HFF-Myc (cell line): Measurements from ENCODE around the gene DDX24.

Experiments
- DNase-seq: peaks from one replicate; pipeline ENCODE4 v3.0.0-alpha.2; 2011; ENCODE audit warnings: low read depth; ENCODE audit errors: extremely low read depth
- H3K4me3 ChIP-seq: replicated peaks from 2 replicates; pipeline ENCODE4 v1.5.1; 2011; ENCODE audit warnings: low read depth, mild to moderate bottlenecking, control low read depth, low read length
- CTCF ChIP-seq: IDR thresholded peaks from 2 replicates; pipeline ENCODE4 v1.5.1; 2012; ENCODE audit warnings: mild to moderate bottlenecking, low read depth, low read length, control low read depth; ENCODE audit errors: missing control alignments

DDX24 gene

GRCh38 chr14:94126800-94127199 lies 45.8 kb upstream of the DDX24 start:
- no peak for TF ChIP-seq CTCF
- no peak overlapping the region for H3K4me3 ChIP-seq
- no peak for DNase-seq

- no peak for TF ChIP-seq CTCF
Observed at GRCh38 chr14:94126419-94126677, 45.3 kb upstream of the DDX24 start.

DNA sequence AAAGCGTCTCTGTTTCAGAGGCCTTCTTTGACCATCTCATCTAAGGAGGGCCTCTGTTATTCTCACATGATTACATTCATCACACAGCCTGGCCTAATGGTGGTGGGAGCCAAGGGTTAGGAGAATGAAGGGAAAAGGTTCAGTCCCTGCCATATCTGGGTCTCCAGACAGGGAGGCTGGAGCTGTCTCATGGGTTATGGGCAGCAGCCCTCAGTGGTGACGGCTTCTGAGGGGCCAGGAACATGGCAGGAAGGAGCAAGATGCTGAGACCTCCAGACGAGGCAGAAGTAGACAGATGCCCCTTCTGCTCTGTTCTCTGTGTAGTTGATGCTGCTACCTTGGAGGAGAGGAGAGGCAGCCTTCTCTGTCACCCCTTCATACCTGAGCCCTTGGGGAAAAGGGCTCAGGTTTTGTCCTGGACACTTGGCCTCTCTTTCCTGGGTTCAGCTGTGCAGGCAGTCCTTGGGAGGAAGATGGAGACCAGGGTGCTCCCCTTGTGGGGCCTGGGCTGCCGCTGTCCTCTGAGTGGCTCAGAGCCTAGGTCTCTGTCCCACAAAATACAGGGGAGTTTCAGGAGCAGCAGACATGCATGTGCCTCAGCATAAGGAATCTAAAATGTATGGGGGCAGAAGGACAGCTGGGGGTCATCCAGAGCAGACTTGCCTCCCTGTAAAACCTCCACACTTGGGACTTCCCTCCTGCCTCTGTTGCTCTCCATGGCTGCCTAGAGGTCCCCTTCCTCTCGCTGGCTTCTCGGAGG lies 44.8 kb upstream of the DDX24 start:
- no peak for TF ChIP-seq CTCF
- DNase-seq = no peak
- no peak overlapping the region for H3K4me3 ChIP-seq

More at GRCh38 chr14:94126419-94126677, 45.3 kb upstream of the DDX24 start:
- H3K4me3 ChIP-seq = no peak overlapping the region
- no peak for DNase-seq

GRCh38 chr14:94124582-94125377 lies 43.8 kb upstream of the DDX24 start:
- no peak for DNase-seq
- no peak overlapping the region for H3K4me3 ChIP-seq
- TF ChIP-seq CTCF = no peak

GRCh38 chr14:94123868-94124267 lies 42.9 kb upstream of the DDX24 start:
- DNase-seq = no peak
- no peak for TF ChIP-seq CTCF

DNA sequence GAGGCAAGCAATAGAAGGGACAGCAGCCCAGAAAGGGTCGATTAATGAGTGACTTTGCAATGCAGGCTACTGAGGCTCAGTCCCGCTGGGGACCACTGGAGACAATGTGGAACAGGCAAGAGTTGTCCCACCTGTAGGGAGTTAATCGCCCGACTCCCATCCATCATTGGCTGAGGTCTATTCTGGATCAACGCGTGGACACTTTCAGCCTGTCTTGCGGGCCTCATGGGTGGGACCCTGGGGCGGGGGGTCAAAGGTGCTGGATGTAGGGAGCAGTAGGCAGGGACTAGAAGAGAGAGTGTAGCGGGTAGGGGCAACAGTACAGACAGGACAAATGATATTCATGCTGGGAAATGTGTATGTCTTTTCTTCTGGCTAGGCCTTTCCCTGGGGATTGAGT lies 42.3 kb upstream of the DDX24 start:
- no peak for DNase-seq
- TF ChIP-seq CTCF = no peak
- no peak overlapping the region for H3K4me3 ChIP-seq

More at GRCh38 chr14:94123868-94124267, 42.9 kb upstream of the DDX24 start:
- H3K4me3 ChIP-seq = no peak overlapping the region
